WTC11 (cell line): ENCODE data around the gene DGKH. TPM values are rescaled to one million over a fixed set of nuclear protein-coding genes. Genes with fewer than 3 reads are reported as not detected.

Source experiments
- ATAC-seq: fragments of 200-7000 bp; cut with Tn5 transposase; 2 replicates; pipeline ENCODE4 v1.10.0; 2021; ENCODE audit warnings: mild to moderate bottlenecking, moderate library complexity
- CTCF ChIA-PET: fragments of 300-600 bp; sonication (Branson Sonifier 250); formaldehyde crosslinking; loops from one replicate; lab custom pipeline; 2021; ENCODE audit warnings: antibody characterized with exemption; lab: Charles Lee
- POLR2A ChIA-PET: fragments of 350-600 bp; sonication (Branson Sonifier 250); formaldehyde crosslinking; loops from one replicate; lab custom pipeline; 2021; ENCODE audit warnings: antibody characterized with exemption; lab: Charles Lee
- DNase-seq: peaks from one replicate; pipeline ENCODE4 v3.0.0; 2021; ENCODE audit warnings: low spot score
- H3K27ac Mint-ChIP-seq: 2 replicates; pipeline ENCODE4 v1.8.0; 2021; ENCODE audit warnings: mixed read lengths
- H3K27me3 Mint-ChIP-seq: 2 replicates; pipeline ENCODE4 v1.8.0; 2021; ENCODE audit warnings: low read depth, mild to moderate bottlenecking, moderate library complexity, mixed read lengths
- H3K36me3 Mint-ChIP-seq: 2 replicates; pipeline ENCODE4 v1.8.0; 2021; ENCODE audit warnings: mixed read lengths
- H3K4me1 Mint-ChIP-seq: 2 replicates; pipeline ENCODE4 v1.8.0; 2022; ENCODE audit warnings: mixed read lengths
- H3K4me3 Mint-ChIP-seq: 2 replicates; pipeline ENCODE4 v1.8.0; 2021; ENCODE audit warnings: mild to moderate bottlenecking, moderate library complexity, mixed read lengths
- H3K9me3 Mint-ChIP-seq: 2 replicates; pipeline ENCODE4 v1.8.0; 2021; ENCODE audit warnings: mixed read lengths
- CBFB ChIP-seq: sonication (generic); formaldehyde crosslinking; IDR thresholded peaks from 2 replicates; pipeline ENCODE4 v1.8.1; 2022; ENCODE audit warnings: mild to moderate bottlenecking, low read depth, missing genetic modification reagents
- CTCF ChIP-seq: fragments of 200-600 bp; IDR thresholded peaks from 2 replicates; pipeline ENCODE4 v1.8.0; 2022; ENCODE audit warnings: antibody characterized with exemption
- E2F4 ChIP-seq: sonication (generic); formaldehyde crosslinking; IDR thresholded peaks from 2 replicates; pipeline ENCODE4 v1.8.1; 2022; ENCODE audit warnings: low read depth, mild to moderate bottlenecking, moderate library complexity, missing genetic modification reagents, borderline replicate concordance
- E2F5 ChIP-seq: sonication (generic); formaldehyde crosslinking; IDR thresholded peaks from 2 replicates; pipeline ENCODE4 v1.8.1; 2022; ENCODE audit warnings: mild to moderate bottlenecking, moderate library complexity, missing genetic modification reagents
- GTF2I ChIP-seq: fragments of 250-450 bp; sonication (Bioruptor Pico); conservative IDR thresholded peaks from 2 replicates; pipeline ENCODE4 v1.4.0; 2021; ENCODE audit warnings: mild to moderate bottlenecking
- MAX ChIP-seq: sonication (generic); formaldehyde crosslinking; IDR thresholded peaks from 2 replicates; pipeline ENCODE4 v1.8.0; 2022; ENCODE audit warnings: mild to moderate bottlenecking, missing genetic modification reagents
- NFATC4 ChIP-seq: fragments of 250-450 bp; sonication (Bioruptor Pico); IDR thresholded peaks from 2 replicates; pipeline ENCODE4 v1.9.0; 2021; ENCODE audit warnings: mild to moderate bottlenecking
- PREB ChIP-seq: sonication (generic); formaldehyde crosslinking; IDR thresholded peaks from 2 replicates; pipeline ENCODE4 v1.8.1; 2022; ENCODE audit warnings: mild to moderate bottlenecking, missing genetic modification reagents, moderate library complexity, borderline replicate concordance
- RORB ChIP-seq: fragments of 250-450 bp; sonication (Bioruptor Pico); IDR thresholded peaks from 2 replicates; pipeline ENCODE4 v1.9.0; 2021; ENCODE audit warnings: mild to moderate bottlenecking
- STAT6 ChIP-seq: sonication (generic); formaldehyde crosslinking; conservative IDR thresholded peaks from 2 replicates; pipeline ENCODE4 v1.8.1; 2023; ENCODE audit warnings: mild to moderate bottlenecking, low read depth, missing genetic modification reagents, moderate library complexity
- TCF7 ChIP-seq: sonication (generic); formaldehyde crosslinking; IDR thresholded peaks from 2 replicates; pipeline ENCODE4 v1.8.0; 2022; ENCODE audit warnings: mild to moderate bottlenecking, low read depth, missing genetic modification reagents, moderate library complexity
- TEAD1 ChIP-seq: sonication (generic); formaldehyde crosslinking; IDR thresholded peaks from 2 replicates; pipeline ENCODE4 v1.8.0; 2022; ENCODE audit warnings: mild to moderate bottlenecking, missing genetic modification reagents
- TEAD4 ChIP-seq: sonication (generic); formaldehyde crosslinking; IDR thresholded peaks from 2 replicates; pipeline ENCODE4 v1.8.0; 2022; ENCODE audit warnings: mild to moderate bottlenecking, missing genetic modification reagents
- TP53 ChIP-seq: sonication (generic); formaldehyde crosslinking; IDR thresholded peaks from 2 replicates; pipeline ENCODE4 v1.8.1; 2023; ENCODE audit warnings: mild to moderate bottlenecking, missing genetic modification reagents
- ZBTB43 ChIP-seq: sonication (generic); formaldehyde crosslinking; IDR thresholded peaks from 2 replicates; pipeline ENCODE4 v1.8.1; 2023; ENCODE audit warnings: mild to moderate bottlenecking, missing genetic modification reagents
- ZNF219 ChIP-seq: sonication (generic); formaldehyde crosslinking; IDR thresholded peaks from 2 replicates; pipeline ENCODE4 v1.8.0; 2023; ENCODE audit warnings: missing genetic modification reagents, mild to moderate bottlenecking, borderline replicate concordance
- ZNF232 ChIP-seq: sonication (generic); formaldehyde crosslinking; IDR thresholded peaks from 2 replicates; pipeline ENCODE4 v1.8.0; 2022; ENCODE audit warnings: mild to moderate bottlenecking, missing genetic modification reagents
- ZNF396 ChIP-seq: fragments of 250-450 bp; sonication (Bioruptor Pico); IDR thresholded peaks from 2 replicates; pipeline ENCODE4 v1.8.0; 2021; ENCODE audit warnings: mild to moderate bottlenecking, moderate library complexity, borderline replicate concordance
- total RNA-seq: library from RNA; stranded (reverse); gene quantifications from 3 replicates; pipeline ENCODE4 v1.2.3, GENCODE V29; 2021

DGKH gene
- total RNA-seq, 1 experiment from 2014 or later = 7.6 TPM

GRCh38 chr13:42275098-42275471 is 226.6 kb downstream of the DGKH start:
- CTCF ChIA-PET = no interaction called here
- Mint-ChIP-seq H3K4me3 (no peak overlapping the region), H3K27ac (no peak overlapping the region)

GRCh38 chr13:42275506-42275905 is 227.1 kb downstream of the DGKH start:
- POLR2A ChIA-PET = no interaction called here
- no peak for DNase-seq
- CTCF ChIA-PET = no interaction called here
- Mint-ChIP-seq H3K27me3 (peaks cover 4% of the 10 kb centered on the region), H3K9me3 (peaks cover 8% of the 10 kb centered on the region), H3K27ac (no peak overlapping the region), H3K36me3 (peaks cover 8% of the 10 kb centered on the region), H3K4me1 (peaks cover 46% of the 10 kb centered on the region), H3K4me3 (no peak overlapping the region)
- no peak for ATAC-seq
- no peak for TF ChIP-seq ZBTB43
- no peak for TF ChIP-seq CBFB (CRISPR knock-in tag)
- TF ChIP-seq TEAD1 = no peak
- no peak for TF ChIP-seq ZNF396

More at GRCh38 chr13:42275098-42275471, 226.6 kb downstream of the DGKH start:
- TF ChIP-seq TCF7 (CRISPR knock-in tag) (no peak), E2F4 (CRISPR knock-in tag) (no peak), RORB (CRISPR knock-in tag) (no peak), STAT6 (CRISPR knock-in tag) (no peak), TEAD4 (CRISPR knock-in tag) (no peak)
- POLR2A ChIA-PET = no interaction called here
- Mint-ChIP-seq H3K4me1 (peaks cover 46% of the 10 kb centered on the region), H3K9me3 (peaks cover 13% of the 10 kb centered on the region), H3K36me3 (peaks cover 12% of the 10 kb centered on the region), H3K27me3 (peaks cover 8% of the 10 kb centered on the region)
- DNase-seq = no peak
- no peak for ATAC-seq

- ChIA-PET CTCF (no interaction called here), POLR2A (no interaction called here)
- H3K27ac Mint-ChIP-seq = no peak overlapping the region
- H3K4me1 Mint-ChIP-seq = peaks cover 41% of the 10 kb centered on the region
- no peaks in the 10 kb centered on the region for H3K9me3 Mint-ChIP-seq
- no peak for DNase-seq
- H3K27me3 Mint-ChIP-seq = no peaks in the 10 kb centered on the region
- no peak for ATAC-seq
- no peaks in the 10 kb centered on the region for H3K36me3 Mint-ChIP-seq
- no peak overlapping the region for H3K4me3 Mint-ChIP-seq
- TF ChIP-seq GTF2I = no peak
- TF ChIP-seq ZNF219 (CRISPR knock-in tag) = no peak
- no peak for TF ChIP-seq CTCF
- TF ChIP-seq E2F5 = no peak
- TF ChIP-seq NFATC4 (CRISPR knock-in tag) = no peak
- no peak for TF ChIP-seq PREB (CRISPR knock-in tag)
- no peak for TF ChIP-seq TP53 (CRISPR knock-in tag)
- no peak for TF ChIP-seq MAX
- TF ChIP-seq ZNF232 = no peak
These were observed 228.2 kb downstream of the DGKH start for GRCh38 chr13:42276683-42277082.
